Measurements from ENCODE around the gene GJD3. TPM values are rescaled to one million over a fixed set of nuclear protein-coding genes. Genes with fewer than 3 reads are reported as not detected.

The GJD3 gene
- total RNA-seq, 1 donor from 2014 or later, result not detected

DNA sequence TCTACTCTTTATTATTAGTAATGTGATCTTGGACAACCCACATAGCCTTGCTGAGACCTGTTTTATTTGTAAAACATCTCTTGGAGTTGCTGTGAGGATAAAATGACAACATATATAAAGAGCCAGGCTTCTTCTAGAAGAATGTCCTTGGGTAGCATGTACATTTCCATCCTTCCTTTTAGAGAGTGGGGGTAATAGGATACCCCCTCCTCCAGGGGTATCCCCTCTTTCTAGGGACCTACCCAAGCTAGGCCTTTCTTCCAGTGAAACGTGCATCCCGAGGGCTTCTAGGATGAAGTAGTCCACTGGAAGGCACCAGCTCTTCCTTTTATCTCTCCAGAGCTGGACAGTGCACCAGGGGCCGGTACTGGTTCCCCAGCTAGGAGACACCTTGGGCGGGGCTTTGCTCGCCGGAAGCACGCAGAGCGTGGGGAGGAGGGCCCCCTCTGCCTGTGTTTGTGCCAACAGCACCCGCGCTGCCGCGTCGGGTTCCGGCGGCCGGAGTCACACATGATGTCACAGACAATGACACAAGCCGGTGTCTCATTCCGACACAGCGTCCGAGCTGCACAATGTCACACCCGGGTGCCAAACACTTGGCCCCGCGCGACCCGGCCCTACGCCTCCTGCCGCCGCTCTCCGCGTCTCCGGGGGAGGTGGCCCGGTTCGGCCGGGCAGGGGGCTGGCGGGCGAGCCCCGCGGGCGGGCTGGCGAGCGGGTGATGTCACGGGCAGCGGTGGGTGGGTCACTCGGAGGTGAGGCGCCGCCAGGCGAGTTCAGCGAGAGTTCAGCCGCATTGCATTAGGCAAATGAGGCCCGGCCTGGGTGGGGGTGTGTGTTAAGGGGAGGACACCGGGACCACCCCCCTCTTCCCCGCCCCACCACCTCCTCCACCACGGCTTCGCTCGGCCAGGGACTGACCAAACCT is 23.4 kb downstream of the GJD3 start:
- no peaks in the 10 kb centered on the region for H3K36me3 ChIP-seq
- peak overlapping the region; percentile 85 for H3K4me3 Mint-ChIP-seq
- peak overlapping the region; percentile 98 for H3K4me2 ChIP-seq
- H3K4me1 ChIP-seq, result peaks cover 49% of the 10 kb centered on the region
- no peaks in the 10 kb centered on the region for H3K36me3 Mint-ChIP-seq
- peaks cover 9% of the 10 kb centered on the region for H3K27me3 Mint-ChIP-seq (ENCODE audit: insufficient read depth, low read depth)
- H3K27ac Mint-ChIP-seq, result no peak overlapping the region
- DNase-seq (ENCODE audit: low spot score), result peak; percentile 85
- H4K20me1 ChIP-seq (ENCODE audit: low read depth), result peaks cover 89% of the 10 kb centered on the region
- peaks cover 85% of the 10 kb centered on the region for H3K27me3 ChIP-seq
- H3F3A ChIP-seq (ENCODE audit: low read depth), result peaks cover 41% of the 10 kb centered on the region
- H3K9me3 Mint-ChIP-seq, result no peaks in the 10 kb centered on the region
- H3K27ac ChIP-seq, result no peak overlapping the region
- H3K9me3 ChIP-seq (ENCODE audit: low read depth), result no peaks in the 10 kb centered on the region
- peak overlapping the region; percentile 64 for H3K4me3 ChIP-seq
- H3K4me1 Mint-ChIP-seq, result peaks cover 38% of the 10 kb centered on the region
- TF ChIP-seq EZH2 (IDR thresholded peaks at IDR 0.05) (no peak), EZH2phosphoT487 (IDR thresholded peaks at IDR 0.05) (no peak)
- TF ChIP-seq, protein P1, sequence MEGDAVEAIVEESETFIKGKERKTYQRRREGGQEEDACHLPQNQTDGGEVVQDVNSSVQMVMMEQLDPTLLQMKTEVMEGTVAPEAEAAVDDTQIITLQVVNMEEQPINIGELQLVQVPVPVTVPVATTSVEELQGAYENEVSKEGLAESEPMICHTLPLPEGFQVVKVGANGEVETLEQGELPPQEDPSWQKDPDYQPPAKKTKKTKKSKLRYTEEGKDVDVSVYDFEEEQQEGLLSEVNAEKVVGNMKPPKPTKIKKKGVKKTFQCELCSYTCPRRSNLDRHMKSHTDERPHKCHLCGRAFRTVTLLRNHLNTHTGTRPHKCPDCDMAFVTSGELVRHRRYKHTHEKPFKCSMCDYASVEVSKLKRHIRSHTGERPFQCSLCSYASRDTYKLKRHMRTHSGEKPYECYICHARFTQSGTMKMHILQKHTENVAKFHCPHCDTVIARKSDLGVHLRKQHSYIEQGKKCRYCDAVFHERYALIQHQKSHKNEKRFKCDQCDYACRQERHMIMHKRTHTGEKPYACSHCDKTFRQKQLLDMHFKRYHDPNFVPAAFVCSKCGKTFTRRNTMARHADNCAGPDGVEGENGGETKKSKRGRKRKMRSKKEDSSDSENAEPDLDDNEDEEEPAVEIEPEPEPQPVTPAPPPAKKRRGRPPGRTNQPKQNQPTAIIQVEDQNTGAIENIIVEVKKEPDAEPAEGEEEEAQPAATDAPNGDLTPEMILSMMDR (IDR thresholded peaks at IDR 0.05), result no peak
- H3K9ac ChIP-seq, result no peak overlapping the region
- no peak overlapping the region for H2AFZ ChIP-seq (replicated peaks)
- no peaks in the 10 kb centered on the region for H3K79me2 ChIP-seq (ENCODE audit: low read depth)

DNA sequence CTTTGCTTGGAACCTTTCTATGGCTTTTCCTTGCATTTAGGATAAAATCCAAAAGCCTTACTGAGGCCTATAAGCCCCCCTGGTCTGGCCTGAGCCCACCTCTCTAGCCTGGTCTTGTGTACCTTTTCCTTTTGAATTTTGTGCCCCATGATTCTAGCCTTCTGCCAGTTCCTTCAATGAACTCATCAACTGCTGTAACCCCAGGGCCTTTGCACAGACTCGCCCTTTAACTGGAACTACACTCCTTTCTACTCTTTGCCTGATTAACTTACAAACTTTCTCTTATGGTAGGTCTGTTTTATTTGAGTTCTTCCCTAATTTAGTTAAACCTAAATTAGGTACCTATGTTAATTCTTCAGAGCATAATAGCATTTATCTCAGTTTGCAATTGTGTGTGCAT is 24.2 kb downstream of the GJD3 start:
- H3K27me3 ChIP-seq, result peaks cover 77% of the 10 kb centered on the region

DNA sequence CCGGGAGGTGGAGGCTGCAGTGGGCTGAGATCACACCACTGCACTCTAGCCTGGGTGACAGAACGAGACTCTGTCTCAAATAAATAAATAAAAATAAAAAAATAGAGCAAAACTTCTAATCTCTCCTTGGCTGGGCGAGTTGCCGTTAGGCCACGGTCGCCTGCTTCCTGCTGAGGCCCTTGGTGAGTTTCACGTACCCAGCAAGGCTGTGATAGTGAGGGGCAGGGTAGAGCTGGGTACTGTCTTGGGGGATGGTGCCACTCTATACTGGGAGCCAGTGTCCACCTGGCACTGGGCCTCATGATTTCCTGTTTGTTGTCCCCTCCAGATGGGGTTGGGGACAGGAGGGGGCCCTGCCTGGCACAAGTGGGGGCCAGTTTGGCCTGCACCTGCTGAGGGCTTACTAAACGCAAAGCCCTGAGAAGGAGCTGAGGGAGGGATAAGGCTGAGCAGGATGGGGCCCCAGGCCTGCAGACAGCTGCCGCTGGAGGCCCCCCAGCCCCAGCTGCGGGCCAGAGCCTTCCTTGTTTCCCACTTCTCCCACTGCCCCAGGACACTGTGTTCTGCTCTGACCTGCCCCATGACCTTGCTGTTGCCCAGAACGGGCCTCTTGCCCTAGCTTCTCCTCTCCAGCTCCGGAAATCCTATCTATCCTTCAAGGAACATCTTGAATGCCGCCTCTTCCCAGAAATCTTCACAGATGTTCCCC is 25.4 kb downstream of the GJD3 start:
- Histone ChIP-seq H3K27ac (no peak overlapping the region), H3K79me2 (ENCODE audit: low read depth) (peaks cover 3% of the 10 kb centered on the region), H2AFZ (replicated peaks) (no peak overlapping the region), H3K4me3 (no peak overlapping the region), H3K9ac (no peak overlapping the region), H3K36me3 (no peaks in the 10 kb centered on the region), H3K27me3 (peaks cover 64% of the 10 kb centered on the region), H3K9me3 (ENCODE audit: low read depth) (no peaks in the 10 kb centered on the region), H3F3A (ENCODE audit: low read depth) (peaks cover 30% of the 10 kb centered on the region), H3K4me1 (peaks cover 38% of the 10 kb centered on the region), H4K20me1 (ENCODE audit: low read depth) (peaks cover 87% of the 10 kb centered on the region), H3K4me2 (no peak overlapping the region)
- H3K4me3 Mint-ChIP-seq, result no peak overlapping the region
- H3K4me1 Mint-ChIP-seq, result peaks cover 30% of the 10 kb centered on the region
- no peak for TF ChIP-seq EZH2 (IDR thresholded peaks at IDR 0.05)
- TF ChIP-seq, protein P1 (IDR thresholded peaks at IDR 0.05), result no peak
- no peak for TF ChIP-seq EZH2phosphoT487 (IDR thresholded peaks at IDR 0.05)
- no peaks in the 10 kb centered on the region for H3K36me3 Mint-ChIP-seq
- H3K9me3 Mint-ChIP-seq, result no peaks in the 10 kb centered on the region
- DNase-seq (ENCODE audit: low spot score), result no peak
- peaks cover 6% of the 10 kb centered on the region for H3K27me3 Mint-ChIP-seq (ENCODE audit: insufficient read depth, low read depth)
- no peak overlapping the region for H3K27ac Mint-ChIP-seq

More for the DNA sequence above, 24.2 kb downstream of the GJD3 start:
- H3F3A ChIP-seq (ENCODE audit: low read depth), result peaks cover 37% of the 10 kb centered on the region
- Mint-ChIP-seq H3K27me3 (ENCODE audit: insufficient read depth, low read depth) (peaks cover 9% of the 10 kb centered on the region), H3K9me3 (no peaks in the 10 kb centered on the region), H3K4me1 (peaks cover 32% of the 10 kb centered on the region), H3K4me3 (peak overlapping the region; percentile 85), H3K27ac (no peak overlapping the region), H3K36me3 (no peaks in the 10 kb centered on the region)
- no peak overlapping the region for H3K4me3 ChIP-seq
- DNase-seq (ENCODE audit: low spot score), result no peak
- no peaks in the 10 kb centered on the region for H3K9me3 ChIP-seq (ENCODE audit: low read depth)
- peaks cover 3% of the 10 kb centered on the region for H3K79me2 ChIP-seq (ENCODE audit: low read depth)
- H3K36me3 ChIP-seq, result no peaks in the 10 kb centered on the region
- H2AFZ ChIP-seq (replicated peaks), result no peak overlapping the region
- no peak overlapping the region for H3K4me2 ChIP-seq
- TF ChIP-seq EZH2 (IDR thresholded peaks at IDR 0.05), result no peak
- no peak for TF ChIP-seq EZH2phosphoT487 (IDR thresholded peaks at IDR 0.05)
- TF ChIP-seq, protein P1 (IDR thresholded peaks at IDR 0.05), result no peak
- H3K4me1 ChIP-seq, result peaks cover 41% of the 10 kb centered on the region
- H3K27ac ChIP-seq, result no peak overlapping the region
- no peak overlapping the region for H3K9ac ChIP-seq
- H4K20me1 ChIP-seq (ENCODE audit: low read depth), result peaks cover 88% of the 10 kb centered on the region

Measured in neural progenitor cell (in vitro differentiated cells).